ENCODE results near the gene FCHSD2.

Gene FCHSD2

DNA sequence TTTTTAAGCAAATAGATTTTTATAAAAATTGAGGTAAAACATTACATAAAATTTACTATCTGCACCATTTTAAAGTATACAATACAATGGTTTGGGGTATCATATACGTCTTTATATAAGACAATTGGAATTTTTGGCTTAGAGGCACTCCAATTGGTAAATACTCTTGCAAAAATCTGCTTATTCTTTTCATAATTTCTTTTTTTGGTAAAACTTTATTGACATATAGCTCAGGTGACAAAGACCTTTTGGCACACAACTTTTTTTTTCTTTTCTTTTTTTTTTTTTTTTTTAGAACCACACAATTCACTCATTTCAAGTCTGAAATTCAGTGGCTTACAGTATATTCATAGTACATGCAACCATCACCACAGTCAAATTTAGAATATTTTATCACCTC lies 270.1 kb downstream of the FCHSD2 start:
- TF ChIP-seq, protein P1, sequence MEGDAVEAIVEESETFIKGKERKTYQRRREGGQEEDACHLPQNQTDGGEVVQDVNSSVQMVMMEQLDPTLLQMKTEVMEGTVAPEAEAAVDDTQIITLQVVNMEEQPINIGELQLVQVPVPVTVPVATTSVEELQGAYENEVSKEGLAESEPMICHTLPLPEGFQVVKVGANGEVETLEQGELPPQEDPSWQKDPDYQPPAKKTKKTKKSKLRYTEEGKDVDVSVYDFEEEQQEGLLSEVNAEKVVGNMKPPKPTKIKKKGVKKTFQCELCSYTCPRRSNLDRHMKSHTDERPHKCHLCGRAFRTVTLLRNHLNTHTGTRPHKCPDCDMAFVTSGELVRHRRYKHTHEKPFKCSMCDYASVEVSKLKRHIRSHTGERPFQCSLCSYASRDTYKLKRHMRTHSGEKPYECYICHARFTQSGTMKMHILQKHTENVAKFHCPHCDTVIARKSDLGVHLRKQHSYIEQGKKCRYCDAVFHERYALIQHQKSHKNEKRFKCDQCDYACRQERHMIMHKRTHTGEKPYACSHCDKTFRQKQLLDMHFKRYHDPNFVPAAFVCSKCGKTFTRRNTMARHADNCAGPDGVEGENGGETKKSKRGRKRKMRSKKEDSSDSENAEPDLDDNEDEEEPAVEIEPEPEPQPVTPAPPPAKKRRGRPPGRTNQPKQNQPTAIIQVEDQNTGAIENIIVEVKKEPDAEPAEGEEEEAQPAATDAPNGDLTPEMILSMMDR (IDR thresholded peaks at IDR 0.05; ENCODE audit: low read depth, low read length, missing control alignments), result no peak
- DNase-seq (ENCODE audit: low read depth), result no peak
- in situ Hi-C loops (cut with HindIII; ENCODE audit: low sequenced_read_pairs), result no loop called here
- H3K4me3 ChIP-seq (ENCODE audit: low read depth, low read length), result no peak overlapping the region

DNA sequence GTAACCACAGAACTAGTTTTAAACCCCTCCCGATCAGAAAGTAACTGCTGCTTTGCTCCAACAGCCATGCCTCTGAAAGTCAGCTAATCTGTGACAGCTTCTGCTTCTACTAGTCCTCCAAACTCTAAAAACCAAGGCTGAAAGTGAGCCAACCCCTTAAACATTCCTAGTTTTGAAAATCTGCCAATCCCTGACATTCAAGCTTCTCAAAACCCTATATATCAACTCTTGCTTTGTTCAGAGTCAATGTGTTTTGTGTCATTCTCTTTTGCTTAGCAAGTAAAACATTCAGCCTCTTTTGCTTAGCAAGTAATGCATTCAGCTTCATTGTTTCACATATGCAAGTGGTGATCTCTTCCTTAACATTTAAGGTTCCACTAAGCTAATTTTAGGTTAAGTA lies 271.0 kb downstream of the FCHSD2 start:
- in situ Hi-C loops (cut with HindIII; ENCODE audit: low sequenced_read_pairs), result no loop called here
- TF ChIP-seq, protein P1 (IDR thresholded peaks at IDR 0.05; ENCODE audit: low read depth, low read length, missing control alignments), result no peak
- DNase-seq (ENCODE audit: low read depth), result no peak
- no peak overlapping the region for H3K4me3 ChIP-seq (ENCODE audit: low read depth, low read length)

DNA sequence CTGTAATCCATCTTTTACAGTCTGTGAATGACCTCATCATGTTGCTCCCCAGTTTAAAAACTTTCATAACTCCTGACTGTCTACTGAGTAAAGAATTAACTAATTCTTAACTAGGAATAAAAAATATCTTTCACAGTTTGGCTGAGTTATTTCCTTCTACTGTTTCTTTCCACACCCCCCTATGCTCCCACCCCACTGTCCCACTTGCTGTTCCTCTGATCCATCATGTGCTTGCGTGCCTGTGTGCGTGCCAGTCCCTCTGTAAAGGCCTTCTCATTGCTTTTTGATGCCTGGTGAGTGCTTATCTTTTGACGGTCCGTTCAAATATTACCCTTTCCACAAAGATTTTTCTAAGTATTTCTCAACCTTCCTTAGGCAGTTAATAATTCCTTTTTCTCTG lies 272.3 kb downstream of the FCHSD2 start:
- in situ Hi-C loops (cut with HindIII; ENCODE audit: low sequenced_read_pairs), result no loop called here
- TF ChIP-seq, protein P1 (IDR thresholded peaks at IDR 0.05; ENCODE audit: low read depth, low read length, missing control alignments), result no peak
- no peak for DNase-seq (ENCODE audit: low read depth)
- H3K4me3 ChIP-seq (ENCODE audit: low read depth, low read length), result no peak overlapping the region

DNA sequence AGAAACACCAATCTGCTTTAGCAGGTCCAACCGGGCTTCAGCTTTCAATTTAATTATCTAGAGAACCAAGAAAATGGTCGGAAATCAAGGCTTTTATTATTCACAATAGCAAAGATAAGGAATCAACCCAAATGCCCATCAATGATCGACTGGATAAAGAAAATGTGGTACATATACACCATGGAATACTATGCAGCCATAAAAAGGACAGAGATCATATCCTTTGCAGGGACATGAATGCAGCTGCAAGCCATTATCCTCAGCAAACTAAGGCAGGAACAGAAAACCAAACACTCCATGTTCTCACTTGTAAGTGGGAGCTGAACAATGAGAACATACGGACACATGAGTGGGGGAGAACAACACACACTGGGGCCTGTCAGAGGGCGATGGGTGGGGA lies 274.1 kb downstream of the FCHSD2 start:
- in situ Hi-C loops (cut with HindIII; ENCODE audit: low sequenced_read_pairs), result no loop called here
- no peak for DNase-seq (ENCODE audit: low read depth)
- TF ChIP-seq, protein P1 (IDR thresholded peaks at IDR 0.05; ENCODE audit: low read depth, low read length, missing control alignments), result no peak
- H3K4me3 ChIP-seq (ENCODE audit: low read depth, low read length), result no peak overlapping the region

DNA sequence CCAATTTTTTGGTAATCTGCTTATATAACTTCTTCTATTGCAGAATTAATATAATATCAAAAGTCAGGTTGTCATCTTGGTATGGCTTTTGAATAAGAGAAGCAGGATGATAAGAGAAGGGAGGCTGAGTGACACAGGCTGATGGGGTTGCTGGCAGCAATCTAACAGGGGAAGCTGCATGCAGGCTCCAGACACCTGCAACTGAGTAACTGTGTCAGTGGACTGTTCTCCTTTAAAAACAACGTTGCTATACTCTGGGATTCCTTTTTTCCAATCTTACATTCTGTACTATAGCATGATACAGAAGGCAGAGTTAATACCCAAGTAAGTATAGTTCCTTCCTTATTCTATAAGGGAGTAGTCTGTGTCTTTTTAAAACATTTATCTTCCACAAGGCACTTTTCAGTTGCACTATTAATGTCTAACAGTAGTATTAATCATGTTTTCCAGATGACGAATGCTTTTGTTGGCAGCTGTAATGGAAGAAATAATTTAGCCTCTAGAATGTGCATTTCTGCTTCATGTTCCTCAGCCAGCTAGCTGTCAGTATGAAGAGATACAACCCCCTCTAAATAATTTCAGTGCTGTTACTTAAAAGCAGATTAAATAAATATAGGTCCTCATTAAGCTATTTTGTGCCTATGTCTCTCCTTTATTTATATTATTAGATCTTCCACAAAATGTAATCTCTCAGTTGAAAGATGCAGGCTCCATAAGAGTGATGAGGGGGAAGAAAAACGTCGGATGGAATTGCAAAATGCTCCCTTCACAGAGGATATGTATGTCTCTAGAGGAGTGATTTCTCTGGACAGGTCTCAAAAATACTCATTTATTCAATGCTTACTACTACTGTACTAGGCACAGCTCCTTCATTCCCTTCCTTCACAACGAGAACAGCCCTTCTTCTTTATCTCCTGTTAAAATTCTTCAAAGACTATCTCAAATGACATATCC lies 277.1 kb downstream of the FCHSD2 start:
- in situ Hi-C loops (cut with HindIII; ENCODE audit: low sequenced_read_pairs), result no loop called here
- DNase-seq (ENCODE audit: low read depth), result no peak
- H3K4me3 ChIP-seq (ENCODE audit: low read depth, low read length), result no peak overlapping the region
- TF ChIP-seq, protein P1 (IDR thresholded peaks at IDR 0.05; ENCODE audit: low read depth, low read length, missing control alignments), result no peak

DNA sequence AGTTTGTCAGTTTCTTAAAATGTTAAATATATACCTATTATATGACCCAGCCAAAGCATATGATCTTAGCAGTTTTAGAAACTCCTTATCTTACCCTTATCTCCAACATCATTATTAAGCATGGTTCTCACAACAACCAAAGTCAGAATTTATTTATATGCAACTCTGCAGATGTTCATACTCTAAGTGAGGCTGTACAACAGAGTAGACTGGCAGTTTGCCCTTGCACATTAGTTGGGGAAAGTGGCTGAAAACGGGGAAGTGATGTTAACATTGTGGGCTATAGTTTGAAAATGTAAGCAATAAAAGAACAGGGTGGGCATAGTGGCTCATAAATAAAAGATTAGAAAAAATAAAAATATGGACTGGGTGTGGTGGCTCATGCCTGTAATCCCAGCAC lies 278.2 kb downstream of the FCHSD2 start:
- TF ChIP-seq, protein P1 (IDR thresholded peaks at IDR 0.05; ENCODE audit: low read depth, low read length, missing control alignments), result no peak
- H3K4me3 ChIP-seq (ENCODE audit: low read depth, low read length), result no peak overlapping the region
- no peak for DNase-seq (ENCODE audit: low read depth)
- in situ Hi-C loops (cut with HindIII; ENCODE audit: low sequenced_read_pairs), result no loop called here

Measured in astrocyte of the cerebellum (primary cell).